ENCODE data around the gene GGT7. TPM values are rescaled to one million over a fixed set of nuclear protein-coding genes. Genes with fewer than 3 reads are reported as not detected.

The GGT7 gene
- total and polyA plus RNA-seq, 9 of the 15 experiments (the other 6 are each of a cell fraction or from before 2014, with no cell fraction given), result 0.04 to 18.3 (median 5.9) TPM

GRCh38 chr20:34797012-34797995 is 75.4 kb downstream of the GGT7 start (continued):
- TF ChIP-seq ARID3B (CRISPR knock-in tag; IDR thresholded peaks at IDR 0.05; ENCODE audit: borderline replicate concordance) (no peak), ARID1B (IDR thresholded peaks at IDR 0.05) (peak; percentile 70), SLC30A9 (CRISPR knock-in tag; IDR thresholded peaks at IDR 0.05) (no peak), SMARCE1 (IDR thresholded peaks at IDR 0.05) (0 out of 2 replicates have a peak, but pooled peaks have one; percentile 17), TAL1 (IDR thresholded peaks at IDR 0.05) (peak; percentile 14; the same call in 1 of the 2 replicates), MTA3 (IDR thresholded peaks at IDR 0.05; ENCODE audit: borderline replicate concordance) (no peak), MEIS2 (IDR thresholded peaks at IDR 0.05; ENCODE audit: partially characterized antibody) (peak; percentile 43), MAFG (tag; conservative IDR thresholded peaks at IDR 0.05) (peak; percentile 85), CREB1 (IDR thresholded peaks at IDR 0.05) (no peak), CREB1 (CRISPR knock-in tag; IDR thresholded peaks at IDR 0.05) (0 out of 2 replicates have a peak, but pooled peaks have one; percentile 20), CBFA2T2 (conservative IDR thresholded peaks at IDR 0.05) (peak; percentile 48), HDGF (IDR thresholded peaks at IDR 0.05) (0 out of 2 replicates have a peak, but pooled peaks have one; percentile 62), POLR2H (tag; IDR thresholded peaks at IDR 0.05; ENCODE audit: low read depth) (no peak), ZBTB9 (CRISPR knock-in tag; IDR thresholded peaks at IDR 0.05) (no peak), MNT (conservative IDR thresholded peaks at IDR 0.05) (peak; percentile 21 to 62; a peak in 2 of 4 replicates), ZNF274 (IDR thresholded peaks at IDR 0.05; ENCODE audit: borderline replicate concordance, low read depth, low read length) (no peak), TBL1XR1 (IDR thresholded peaks at IDR 0.05; ENCODE audit: low read length in 2 of 2) (no peak), ZNF140 (CRISPR knock-in tag; IDR thresholded peaks at IDR 0.05) (no peak), ZNF76 (CRISPR knock-in tag; IDR thresholded peaks at IDR 0.05; ENCODE audit: borderline replicate concordance) (no peak), DACH1 (IDR thresholded peaks at IDR 0.05; ENCODE audit: partially characterized antibody) (peak; percentile 82)
- TF ChIP-seq, protein P1, sequence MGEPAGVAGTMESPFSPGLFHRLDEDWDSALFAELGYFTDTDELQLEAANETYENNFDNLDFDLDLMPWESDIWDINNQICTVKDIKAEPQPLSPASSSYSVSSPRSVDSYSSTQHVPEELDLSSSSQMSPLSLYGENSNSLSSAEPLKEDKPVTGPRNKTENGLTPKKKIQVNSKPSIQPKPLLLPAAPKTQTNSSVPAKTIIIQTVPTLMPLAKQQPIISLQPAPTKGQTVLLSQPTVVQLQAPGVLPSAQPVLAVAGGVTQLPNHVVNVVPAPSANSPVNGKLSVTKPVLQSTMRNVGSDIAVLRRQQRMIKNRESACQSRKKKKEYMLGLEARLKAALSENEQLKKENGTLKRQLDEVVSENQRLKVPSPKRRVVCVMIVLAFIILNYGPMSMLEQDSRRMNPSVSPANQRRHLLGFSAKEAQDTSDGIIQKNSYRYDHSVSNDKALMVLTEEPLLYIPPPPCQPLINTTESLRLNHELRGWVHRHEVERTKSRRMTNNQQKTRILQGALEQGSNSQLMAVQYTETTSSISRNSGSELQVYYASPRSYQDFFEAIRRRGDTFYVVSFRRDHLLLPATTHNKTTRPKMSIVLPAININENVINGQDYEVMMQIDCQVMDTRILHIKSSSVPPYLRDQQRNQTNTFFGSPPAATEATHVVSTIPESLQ (CRISPR knock-in tag; IDR thresholded peaks at IDR 0.05), result no peak
